ENCODE data around the gene PRDM16.
A peak's percentile ranks its signal among the peaks of the same experiment; 100 is the strongest.
"Not testable (repeated sequence)": the region's sequence is repeated elsewhere in the genome, so short reads cannot be mapped to it uniquely, and the experiment has no call there.

The PRDM16 gene

DNA sequence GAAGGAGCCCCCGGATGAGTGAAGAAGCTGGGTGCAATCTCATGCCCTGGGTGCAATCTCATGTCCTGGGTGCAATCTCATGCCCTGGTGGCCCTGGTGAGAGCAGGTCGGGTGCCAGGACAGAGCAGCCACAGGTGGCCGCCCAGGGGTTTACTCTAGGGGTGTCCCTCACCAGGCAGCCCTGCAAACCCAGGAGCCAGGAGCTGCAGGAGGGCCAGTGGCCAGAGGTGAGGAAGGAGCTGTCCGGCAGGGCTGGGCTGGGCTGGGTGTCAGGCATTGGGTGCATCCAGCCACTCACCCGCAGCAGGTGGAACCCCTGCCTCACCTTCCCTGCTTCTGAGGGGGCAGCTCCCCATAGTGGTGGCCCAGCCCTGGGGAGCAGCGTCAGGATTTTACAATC lies 79.2 kb downstream of the PRDM16 start:
- no peak for DNase-seq

GRCh38 chr1:3149277-3149676 lies 80.3 kb downstream of the PRDM16 start:
- no peak for DNase-seq

DNA sequence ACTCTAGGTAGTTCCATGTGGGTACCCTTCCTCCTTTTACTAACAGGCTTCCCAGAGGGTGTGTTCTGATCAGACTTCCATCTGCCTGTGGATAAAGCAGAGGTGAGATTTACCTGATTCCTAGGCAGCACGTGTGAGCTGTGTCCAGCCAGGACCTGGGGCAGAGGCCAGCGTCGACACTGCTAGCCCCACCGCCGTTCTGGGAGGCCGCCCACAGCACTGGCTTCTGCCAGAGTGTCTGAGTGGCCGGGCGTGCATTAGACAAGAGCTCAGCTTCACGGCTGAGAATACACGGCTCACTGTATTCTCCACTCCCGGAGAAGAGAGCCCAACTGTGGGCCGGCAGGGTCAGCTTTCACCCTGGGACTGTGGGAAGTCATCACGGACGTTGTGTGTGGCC lies 82.5 kb downstream of the PRDM16 start:
- no peak for DNase-seq

- no peak for DNase-seq
Observed at GRCh38 chr1:3152143-3152542, 83.1 kb downstream of the PRDM16 start.

DNA sequence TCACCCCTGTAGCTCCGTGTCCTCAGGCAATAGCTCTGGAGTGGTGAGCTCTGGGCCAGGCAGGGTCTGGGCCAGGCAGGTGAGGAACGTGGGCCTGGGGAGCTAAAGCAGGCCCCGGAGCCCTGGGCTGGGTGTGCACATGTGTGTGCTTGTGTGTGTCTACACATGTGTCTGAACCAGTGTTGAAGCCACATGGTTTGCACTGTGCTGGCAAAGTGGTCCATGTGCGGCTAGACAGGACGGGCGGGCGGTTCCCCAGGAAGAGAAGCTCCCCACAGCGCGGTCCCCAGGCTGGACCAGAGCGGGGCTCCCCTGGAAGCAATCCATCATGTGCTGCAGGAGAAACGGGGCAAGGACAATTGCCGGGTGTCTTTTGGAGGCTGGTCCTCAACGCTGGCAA lies 84.2 kb downstream of the PRDM16 start:
- DNase-seq: no peak

- DNase-seq: no peak
Observed at GRCh38 chr1:3153902-3154795, 85.1 kb downstream of the PRDM16 start.

DNA sequence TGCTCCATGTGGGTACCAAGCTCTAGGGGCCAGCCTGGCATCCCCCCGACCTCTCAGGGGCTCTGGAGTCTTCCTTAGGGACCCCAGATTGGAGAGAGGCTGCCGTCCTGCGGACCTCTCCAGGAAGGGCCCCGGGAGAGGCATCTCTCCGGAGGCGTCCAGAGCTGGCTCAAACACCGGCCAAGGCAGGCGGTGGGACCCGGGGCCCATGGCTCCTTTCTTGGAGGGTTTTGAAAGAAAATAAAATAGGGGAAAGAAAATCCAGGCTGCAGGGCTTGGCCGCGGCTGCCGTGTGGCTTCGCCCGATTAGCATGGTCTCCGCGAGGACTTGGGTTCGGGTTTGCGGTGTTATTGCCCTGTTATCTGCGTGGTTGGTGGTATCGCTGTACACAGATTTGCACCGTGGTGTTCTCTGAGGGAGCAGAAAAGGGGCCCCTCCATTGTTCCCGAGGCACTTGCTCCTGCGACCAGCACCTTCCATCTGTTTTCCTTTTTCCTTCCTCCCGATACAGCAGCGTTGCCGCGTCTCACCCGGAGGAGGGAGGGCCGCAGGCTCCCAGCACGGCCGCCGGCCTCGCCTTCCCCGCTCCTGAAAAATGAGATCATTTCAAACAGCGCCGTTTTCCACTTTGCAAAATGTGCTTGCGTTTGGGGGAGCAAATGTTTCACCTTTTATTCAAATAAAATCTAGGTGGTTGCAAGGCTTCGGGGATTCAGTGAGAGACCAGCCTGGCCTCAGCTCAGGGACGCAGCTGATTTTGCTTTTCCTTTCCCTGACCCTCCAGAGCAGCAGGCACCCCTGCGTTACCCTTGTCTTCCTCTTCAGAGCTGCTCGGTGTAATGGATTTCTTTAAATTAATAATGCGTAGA lies 86.3 kb downstream of the PRDM16 start:
- DNase-seq: no peak

DNA sequence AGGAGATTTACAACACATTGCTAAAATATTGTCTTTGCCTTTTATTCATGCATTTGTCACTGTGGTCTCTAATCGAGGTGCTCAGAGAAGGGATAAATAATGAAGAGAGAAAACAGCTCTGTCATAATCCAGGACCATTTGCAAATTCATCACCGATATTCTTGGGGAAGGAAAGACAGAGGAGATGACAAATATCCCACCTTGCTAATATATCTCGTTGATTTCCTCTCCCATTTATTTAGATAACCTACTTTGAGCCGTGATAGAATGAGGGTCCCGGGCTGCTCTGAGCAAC lies 86.9 kb downstream of the PRDM16 start:
- DNase-seq: no peak

- DNase-seq: no peak
Observed at GRCh38 chr1:3156936-3157335, 87.9 kb downstream of the PRDM16 start.

- no peak for DNase-seq
Observed at GRCh38 chr1:3158347-3158746, 89.3 kb downstream of the PRDM16 start.

- no peak for DNase-seq
Observed at GRCh38 chr1:3159121-3159520, 90.1 kb downstream of the PRDM16 start.

GRCh38 chr1:3159996-3160395 lies 91.0 kb downstream of the PRDM16 start:
- no peak for DNase-seq

GRCh38 chr1:3160647-3161145 lies 91.7 kb downstream of the PRDM16 start:
- peak in 1 of 2 experiments; percentile 17 for DNase-seq

DNA sequence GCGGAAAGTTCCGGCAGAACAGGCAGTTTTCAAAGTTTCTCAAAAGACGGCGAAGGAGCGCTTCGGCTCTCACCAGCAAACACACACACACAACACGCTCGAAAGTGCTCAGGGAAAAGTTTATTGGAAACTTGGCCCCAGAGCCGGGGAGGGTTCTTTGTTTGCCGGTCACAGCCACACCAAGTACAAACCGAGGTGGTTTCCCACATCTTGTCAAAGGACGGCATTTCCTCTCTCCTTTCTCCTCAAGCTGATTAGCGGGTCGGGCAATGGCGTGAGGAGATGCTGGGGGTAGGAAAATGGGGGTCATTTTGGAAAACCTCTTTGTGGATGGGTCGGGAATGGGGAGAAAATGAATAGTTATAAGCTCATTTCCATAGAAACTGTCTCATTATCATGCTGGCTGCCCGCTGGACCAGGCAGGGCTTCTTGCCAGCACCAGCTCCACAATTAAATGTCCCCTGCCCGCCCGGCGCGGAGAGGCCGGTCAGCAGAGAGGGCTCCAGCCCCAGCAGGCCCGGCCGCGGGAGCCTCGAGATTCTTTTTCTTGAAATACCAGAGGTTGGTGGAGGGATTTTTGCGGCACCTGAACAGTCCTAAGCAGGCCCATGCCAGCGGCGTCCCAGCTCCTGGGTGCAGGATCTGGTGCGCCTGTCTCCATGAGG lies 92.3 kb downstream of the PRDM16 start:
- DNase-seq: no peak

DNA sequence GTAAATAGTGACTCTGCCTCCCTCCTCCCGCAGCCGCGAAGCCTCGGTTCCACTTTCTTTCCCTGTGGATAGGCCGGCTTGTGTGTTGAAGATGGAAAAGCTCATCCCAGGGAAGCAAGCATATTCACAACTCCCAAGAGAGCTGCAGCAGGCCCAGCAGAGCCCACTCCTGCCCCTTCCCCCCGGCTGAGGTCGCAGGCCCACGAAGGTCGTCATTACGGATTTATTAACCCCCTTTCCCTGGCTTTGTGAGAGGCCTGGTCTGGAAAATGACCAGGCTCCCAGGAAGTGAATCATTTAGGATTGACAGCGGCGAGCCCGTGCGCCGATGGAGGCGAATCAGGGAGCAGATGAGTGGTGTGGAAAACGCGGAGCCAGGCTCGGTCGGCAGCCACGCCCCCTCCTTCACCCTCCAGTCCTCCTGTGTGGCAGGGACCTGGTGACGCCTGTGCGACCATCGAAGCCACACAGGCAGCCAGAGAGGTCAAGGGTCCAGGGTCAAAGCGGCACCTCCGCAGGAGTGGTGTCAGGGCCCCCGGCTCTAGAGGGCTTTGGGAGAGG lies 93.4 kb downstream of the PRDM16 start:
- DNase-seq: no peak

DNA sequence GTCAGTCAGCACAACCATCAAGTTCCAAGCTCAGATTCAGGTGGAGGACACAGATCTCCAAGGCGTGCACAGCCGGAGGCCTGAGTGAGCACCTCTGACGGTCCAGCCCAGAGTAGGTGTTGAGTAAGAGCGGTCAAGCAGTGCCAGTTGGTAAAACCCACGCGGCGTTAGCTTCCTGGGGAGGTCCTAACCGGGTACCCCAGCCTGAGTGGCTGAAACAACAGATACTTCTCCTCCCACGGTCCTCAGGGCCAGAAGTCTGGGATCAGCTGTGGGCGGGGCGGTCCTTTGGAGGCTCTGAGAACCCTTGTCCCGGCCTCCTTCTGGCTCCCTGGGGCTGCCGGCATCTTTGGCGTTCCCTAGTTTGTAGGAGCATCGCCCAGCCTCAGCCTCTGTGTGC lies 94.4 kb downstream of the PRDM16 start:
- no peak for DNase-seq

- no peak for DNase-seq
Observed at GRCh38 chr1:3164671-3165070, 95.7 kb downstream of the PRDM16 start.

- DNase-seq: not testable (repeated sequence)
Observed at GRCh38 chr1:3165189-3165588, 96.2 kb downstream of the PRDM16 start.

DNA sequence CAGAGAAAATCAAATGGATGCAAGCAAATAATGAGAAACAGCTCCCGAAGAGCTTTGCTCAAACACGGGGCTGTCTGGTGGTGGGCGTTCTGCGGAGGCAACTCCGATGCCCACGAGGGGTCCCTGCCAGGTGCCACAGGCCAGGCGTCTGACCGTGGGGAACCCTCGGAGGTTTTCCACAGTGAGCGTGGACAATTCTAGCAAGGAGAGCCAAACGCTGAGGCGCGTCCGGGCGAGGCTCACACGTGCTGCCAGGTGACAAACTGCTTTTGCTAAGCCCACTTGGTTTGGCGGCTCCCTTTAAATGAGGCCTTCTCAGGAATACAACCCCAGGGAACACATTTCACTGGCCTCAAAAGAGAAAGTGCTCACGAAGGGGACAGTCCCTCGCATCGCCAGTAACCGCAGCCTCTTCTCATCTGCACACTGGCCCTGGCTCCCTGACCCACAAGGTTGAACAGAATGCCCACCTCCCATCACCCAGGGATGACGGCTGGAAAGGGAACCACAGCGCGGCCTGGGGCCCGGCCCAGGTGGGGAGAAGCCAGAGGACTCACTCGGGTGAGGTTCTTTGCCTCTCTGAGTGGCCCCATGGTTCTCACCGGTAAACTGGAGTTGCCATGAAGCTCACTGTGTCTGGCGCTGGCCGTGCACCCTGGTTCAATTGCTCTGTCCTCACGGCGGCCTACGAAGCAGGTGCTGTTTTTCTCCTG lies 97.4 kb downstream of the PRDM16 start:
- DNase-seq: no peak

- DNase-seq: no peak
Observed at GRCh38 chr1:3167255-3167654, 98.3 kb downstream of the PRDM16 start.

DNA sequence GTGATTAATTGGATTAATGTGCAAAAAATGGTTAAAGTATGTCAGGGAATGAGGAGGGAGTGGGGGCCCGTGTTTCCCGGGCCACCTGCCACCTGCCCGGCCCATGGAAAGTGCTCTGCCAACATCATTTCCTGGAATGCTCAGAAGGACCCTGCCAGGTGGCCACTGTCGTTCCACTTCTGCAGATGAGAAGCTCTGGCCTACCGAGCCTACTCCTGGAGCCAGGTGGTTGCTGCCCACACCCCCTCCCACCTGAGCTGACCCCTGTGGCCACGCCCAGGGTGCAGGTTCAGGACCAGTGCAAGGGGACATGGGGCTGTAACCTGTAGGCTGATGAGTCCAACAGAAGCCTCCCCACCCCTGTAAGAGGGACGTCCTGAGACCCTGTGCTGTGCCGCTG lies 99.7 kb downstream of the PRDM16 start:
- DNase-seq: no peak

DNA sequence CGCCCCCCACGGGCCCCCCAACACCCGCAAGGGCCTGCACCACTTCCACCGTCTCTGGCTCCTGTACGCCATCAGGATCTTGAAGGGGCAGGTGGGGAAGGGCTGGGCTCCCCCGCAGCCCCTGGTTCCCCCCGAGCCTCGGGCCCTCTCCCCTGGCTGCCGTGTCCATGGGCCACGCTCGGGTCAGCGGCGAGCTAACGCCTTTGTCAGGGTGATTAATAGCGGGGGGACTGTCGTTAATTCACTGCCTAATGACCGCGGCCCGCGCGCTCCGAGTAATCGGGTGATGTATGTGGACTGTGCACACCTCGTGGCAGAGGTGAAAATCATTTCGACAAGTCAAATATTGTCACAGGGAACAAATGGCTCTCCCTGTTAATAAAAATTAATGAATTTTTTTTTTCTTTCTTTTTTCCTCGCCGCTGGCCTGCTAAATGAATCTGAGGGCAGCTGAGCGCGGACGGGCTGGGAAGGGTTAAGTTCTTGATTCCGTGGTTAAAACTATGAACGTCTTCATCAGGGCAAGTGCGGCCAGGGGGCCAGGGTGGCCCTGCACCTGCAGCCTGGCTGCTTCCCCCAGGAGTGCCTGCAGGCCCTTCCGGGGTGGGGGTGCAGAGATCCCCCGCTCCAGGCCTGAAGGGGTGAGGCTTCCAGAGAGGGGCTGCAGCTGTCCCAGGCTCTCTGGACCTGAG lies 100.8 kb downstream of the PRDM16 start:
- DNase-seq: no peak

Data from activated T-cell treated with anti-CD3 and anti-CD28 coated beads, Interleukin-2, amount 50 U/mL, for 48 hours (primary cell).